Chondrocyte (in vitro differentiated cells): ENCODE measurements around the gene PAX8. TPM values are rescaled to one million over a fixed set of nuclear protein-coding genes. Genes with fewer than 3 reads are reported as not detected.
A peak's percentile ranks its signal among the peaks of the same experiment; 100 is the strongest.

ENCODE experiments used
- DNase-seq: peaks from one replicate; pipeline ENCODE4 v3.0.0; 2021; ENCODE audit warnings: mixed read lengths, low spot score
- H3K27ac Mint-ChIP-seq: one replicate; pipeline ENCODE4 v1.8.0; 2021; ENCODE audit warnings: mild to moderate bottlenecking, moderate library complexity, mixed read lengths; ENCODE audit not compliant: unreplicated experiment
- H3K27me3 Mint-ChIP-seq: 2 replicates; pipeline ENCODE4 v1.8.0; 2021; ENCODE audit warnings: low read depth, mixed read lengths
- H3K36me3 Mint-ChIP-seq: 2 replicates; pipeline ENCODE4 v1.8.0; 2021; ENCODE audit warnings: low read depth, mixed read lengths
- H3K4me1 Mint-ChIP-seq: 2 replicates; pipeline ENCODE4 v1.8.0; 2021; ENCODE audit warnings: low read depth, mild to moderate bottlenecking, mixed read lengths
- H3K4me3 Mint-ChIP-seq: one replicate; pipeline ENCODE4 v1.8.0; 2021; ENCODE audit warnings: mild to moderate bottlenecking, moderate library complexity, mixed read lengths; ENCODE audit not compliant: unreplicated experiment
- H3K9me3 Mint-ChIP-seq: 2 replicates; pipeline ENCODE4 v1.8.0; 2021; ENCODE audit warnings: low read depth, mixed read lengths
- CTCF ChIP-seq: fragments of 200-600 bp; sonication (generic); IDR thresholded peaks from 2 replicates; pipeline ENCODE4 v1.5.0; 2021; ENCODE audit warnings: antibody characterized with exemption, mild to moderate bottlenecking, moderate library complexity
- total RNA-seq: library from RNA; stranded (reverse); gene quantifications from 3 replicates; pipeline ENCODE4 v1.2.1, GENCODE V29; 2021

The PAX8 gene
- total RNA-seq, 1 donor from 2014 or later, result not detected

- Mint-ChIP-seq H3K27ac (no peak overlapping the region), H3K4me1 (no peaks in the 10 kb centered on the region), H3K4me3 (no peak overlapping the region), H3K9me3 (no peaks in the 10 kb centered on the region), H3K27me3 (no peaks in the 10 kb centered on the region), H3K36me3 (no peaks in the 10 kb centered on the region)
- no peak for TF ChIP-seq CTCF
- no peak for DNase-seq
Observed at GRCh38 chr2:113171334-113172075, 107.2 kb downstream of the PAX8 start.

- H3K4me1 Mint-ChIP-seq, result no peaks in the 10 kb centered on the region
- no peak overlapping the region for H3K4me3 Mint-ChIP-seq
- no peak for DNase-seq
- no peaks in the 10 kb centered on the region for H3K36me3 Mint-ChIP-seq
- no peak overlapping the region for H3K27ac Mint-ChIP-seq
- H3K9me3 Mint-ChIP-seq, result no peaks in the 10 kb centered on the region
- TF ChIP-seq CTCF, result no peak
- no peaks in the 10 kb centered on the region for H3K27me3 Mint-ChIP-seq
Observed at GRCh38 chr2:113169586-113169985, 109.1 kb downstream of the PAX8 start.

GRCh38 chr2:113169002-113169530, 109.7 kb downstream of the PAX8 start:
- no peak overlapping the region for H3K27ac Mint-ChIP-seq
- H3K27me3 Mint-ChIP-seq, result no peaks in the 10 kb centered on the region
- no peaks in the 10 kb centered on the region for H3K9me3 Mint-ChIP-seq
- DNase-seq, result peak; percentile 8
- no peak overlapping the region for H3K4me3 Mint-ChIP-seq
- no peak for TF ChIP-seq CTCF
- H3K36me3 Mint-ChIP-seq, result no peaks in the 10 kb centered on the region
- no peaks in the 10 kb centered on the region for H3K4me1 Mint-ChIP-seq

- Mint-ChIP-seq H3K36me3 (no peaks in the 10 kb centered on the region), H3K4me1 (no peaks in the 10 kb centered on the region), H3K9me3 (no peaks in the 10 kb centered on the region), H3K27ac (no peak overlapping the region), H3K4me3 (no peak overlapping the region), H3K27me3 (no peaks in the 10 kb centered on the region)
- DNase-seq, result no peak
- TF ChIP-seq CTCF, result no peak
Observed at GRCh38 chr2:113167962-113168340, 110.8 kb downstream of the PAX8 start.

GRCh38 chr2:113167115-113167932, 111.4 kb downstream of the PAX8 start:
- Mint-ChIP-seq H3K4me1 (no peaks in the 10 kb centered on the region), H3K36me3 (no peaks in the 10 kb centered on the region), H3K9me3 (no peaks in the 10 kb centered on the region), H3K27me3 (no peaks in the 10 kb centered on the region), H3K27ac (no peak overlapping the region), H3K4me3 (no peak overlapping the region)
- no peak for TF ChIP-seq CTCF
- no peak for DNase-seq
